Measurements from ENCODE around the gene UGT1A4. TPM values are rescaled to one million over a fixed set of nuclear protein-coding genes. Genes with fewer than 3 reads are reported as not detected.
"Not testable (repeated sequence)": the region's sequence is repeated elsewhere in the genome, so short reads cannot be mapped to it uniquely, and the experiment has no call there.

The UGT1A4 gene
- polyA plus RNA-seq, 1 donor, result not detected

DNA sequence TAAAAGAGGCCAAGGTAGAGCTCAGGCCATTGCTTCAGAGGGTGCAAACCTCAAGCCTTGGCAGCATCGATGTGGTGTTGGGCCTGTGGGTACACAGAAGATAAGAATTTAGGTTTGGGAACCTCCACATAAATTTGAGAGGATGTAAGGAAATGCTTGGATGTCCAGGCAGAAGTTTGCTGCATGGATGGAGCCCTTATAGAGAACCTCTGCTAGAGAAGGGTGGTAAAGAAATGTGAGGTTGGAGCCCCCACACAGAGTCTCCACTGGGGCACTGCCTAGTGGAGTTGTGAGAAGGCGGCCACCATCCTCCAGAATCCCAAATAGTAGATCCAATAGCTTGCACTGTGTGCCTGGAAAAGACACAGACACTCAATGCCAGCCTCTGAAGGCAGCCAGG, 32.2 kb downstream of the UGT1A4 start:
- DNase-seq (ENCODE audit: low read depth), result not testable (repeated sequence)

DNA sequence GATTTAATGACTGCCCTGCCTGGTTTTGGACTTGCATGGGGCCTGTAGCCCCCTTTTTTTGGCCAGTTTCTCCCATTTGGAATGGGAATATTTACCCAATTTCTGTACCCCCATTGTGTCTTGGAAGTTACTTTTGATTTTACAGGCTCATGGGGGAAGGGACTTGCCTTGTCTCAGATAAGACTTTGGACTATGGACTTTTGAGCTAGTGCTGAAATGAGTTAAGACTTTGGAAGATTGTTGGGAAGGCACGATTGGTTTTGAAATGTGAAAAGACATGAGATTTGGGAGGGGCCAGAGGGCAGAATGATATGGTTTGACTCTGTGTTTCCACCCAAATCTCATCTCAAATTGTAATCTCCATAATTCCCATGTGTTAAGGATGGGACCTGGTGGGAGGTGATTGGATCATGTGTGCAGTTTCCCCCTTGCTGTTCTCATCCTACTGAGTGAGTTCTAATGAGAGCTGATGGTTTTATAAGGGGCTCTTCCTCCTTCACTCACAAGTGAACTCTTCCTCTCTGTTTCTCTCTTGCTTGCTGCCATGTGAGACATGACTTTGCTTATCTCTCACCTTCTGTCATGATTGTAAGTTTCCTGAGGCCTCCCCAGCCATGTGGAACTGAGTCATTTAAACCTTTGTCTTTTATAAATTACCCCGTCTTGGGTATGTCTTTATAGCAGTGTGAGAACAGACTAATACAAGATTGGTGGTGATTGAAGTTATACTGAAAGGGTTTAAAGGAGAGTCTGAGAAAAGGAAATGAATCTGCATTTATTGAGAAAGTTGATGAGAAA, 32.9 kb downstream of the UGT1A4 start:
- DNase-seq (ENCODE audit: low read depth), result not testable (repeated sequence)

DNA sequence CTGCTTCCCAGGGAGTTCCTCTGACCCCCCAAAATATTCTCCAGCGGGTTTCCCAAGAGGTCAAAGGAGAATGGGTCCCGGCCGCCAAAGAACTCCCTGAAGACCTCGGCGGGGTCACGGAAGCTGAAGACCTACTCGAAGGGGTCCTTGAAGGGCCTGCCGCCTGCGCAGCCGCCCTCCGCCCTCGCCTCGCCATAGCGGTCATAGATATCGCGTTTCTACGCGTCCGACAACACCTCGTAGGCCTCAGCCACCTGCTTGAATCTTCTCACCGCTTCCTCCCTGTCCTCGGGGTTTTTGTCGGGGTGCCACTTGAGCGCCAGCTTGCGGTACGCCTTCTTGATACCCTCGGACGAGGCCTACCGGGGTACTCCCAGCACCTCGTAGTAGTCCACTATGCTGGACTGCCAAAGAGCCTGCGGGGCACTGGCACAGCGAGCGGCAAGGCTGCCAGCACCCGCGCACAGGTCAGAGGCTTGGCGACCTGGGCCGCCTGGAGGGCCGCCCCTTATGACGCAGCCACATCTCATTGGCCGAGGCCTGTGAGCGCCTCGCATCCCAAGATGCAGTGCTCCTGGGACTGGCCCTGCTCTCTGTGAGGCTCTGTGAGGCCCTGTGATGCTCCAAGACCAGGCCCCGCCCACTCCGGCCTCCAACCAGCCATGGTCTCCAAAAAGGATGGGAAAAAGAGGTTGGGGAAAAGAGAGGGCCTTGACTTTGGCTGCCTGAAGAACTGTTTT, 36.5 kb downstream of the UGT1A4 start:
- DNase-seq (ENCODE audit: low read depth), result no peak

DNA sequence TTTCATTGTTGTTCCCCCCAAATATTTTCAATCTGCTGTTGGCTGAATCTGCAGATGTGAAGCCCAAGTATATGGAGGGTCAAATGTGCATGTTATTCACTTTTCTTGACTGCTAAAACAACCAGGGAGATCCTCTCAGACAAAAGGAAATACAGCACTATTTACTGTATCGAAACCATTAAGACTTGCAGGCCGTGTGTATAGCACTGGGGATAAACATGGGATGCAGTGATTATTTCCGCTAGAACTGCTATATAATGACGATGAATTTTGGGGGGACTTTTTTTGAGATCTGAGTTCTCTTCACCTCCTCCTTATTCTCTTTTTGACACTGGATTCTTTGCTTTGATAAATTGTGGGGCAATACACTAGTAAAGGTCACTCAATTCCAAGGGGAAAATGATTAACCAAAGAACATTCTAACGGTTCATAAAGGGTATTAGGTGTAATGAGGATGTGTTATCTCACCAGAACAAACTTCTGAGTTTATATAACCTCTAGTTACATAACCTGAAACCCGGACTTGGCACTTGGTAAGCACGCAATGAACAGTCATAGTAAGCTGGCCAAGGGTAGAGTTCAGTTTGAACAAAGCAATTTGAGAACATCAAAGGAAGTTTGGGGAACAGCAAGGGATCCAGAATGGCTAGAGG, 38.0 kb downstream of the UGT1A4 start:
- no peak for DNase-seq (ENCODE audit: low read depth)

DNA sequence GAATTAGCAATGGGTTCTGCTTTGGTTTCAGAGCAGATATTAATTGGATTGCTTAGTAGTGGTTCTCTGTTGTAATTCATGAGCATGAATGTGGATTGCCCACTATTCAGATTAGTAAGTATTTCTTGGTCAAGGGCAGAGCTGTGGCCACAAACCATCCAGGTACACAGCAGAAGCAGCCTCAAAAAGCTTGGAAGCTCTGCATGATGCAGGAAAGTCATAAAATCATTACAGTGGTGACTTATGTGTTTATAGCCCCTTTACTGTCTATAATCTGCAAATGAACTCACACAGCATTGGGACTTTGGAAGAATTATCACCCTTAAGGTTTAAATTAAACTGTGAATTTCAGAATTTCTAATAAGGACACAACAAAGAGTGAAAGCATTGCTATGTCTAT, 39.6 kb downstream of the UGT1A4 start:
- DNase-seq (ENCODE audit: low read depth), result no peak

DNA sequence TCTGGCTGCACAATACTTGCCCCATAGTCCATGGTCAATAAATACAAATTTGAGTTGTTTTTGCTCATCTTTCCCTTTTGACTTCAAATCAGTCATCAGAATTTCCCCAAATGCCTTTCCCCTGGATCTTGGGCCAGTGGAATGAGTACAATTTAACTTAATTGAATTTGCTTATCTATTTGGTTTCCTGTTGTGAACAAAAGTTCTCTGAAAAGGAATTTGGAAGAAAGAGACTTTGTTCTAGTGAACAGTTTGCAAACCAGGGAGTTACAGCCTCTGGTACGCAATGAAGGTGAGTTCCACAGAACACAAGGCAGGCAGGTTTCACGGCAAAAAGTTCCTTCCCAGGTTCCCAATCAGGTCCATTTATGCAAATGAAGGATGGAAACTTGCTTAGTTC, 40.3 kb downstream of the UGT1A4 start:
- no peak for DNase-seq (ENCODE audit: low read depth)

DNA sequence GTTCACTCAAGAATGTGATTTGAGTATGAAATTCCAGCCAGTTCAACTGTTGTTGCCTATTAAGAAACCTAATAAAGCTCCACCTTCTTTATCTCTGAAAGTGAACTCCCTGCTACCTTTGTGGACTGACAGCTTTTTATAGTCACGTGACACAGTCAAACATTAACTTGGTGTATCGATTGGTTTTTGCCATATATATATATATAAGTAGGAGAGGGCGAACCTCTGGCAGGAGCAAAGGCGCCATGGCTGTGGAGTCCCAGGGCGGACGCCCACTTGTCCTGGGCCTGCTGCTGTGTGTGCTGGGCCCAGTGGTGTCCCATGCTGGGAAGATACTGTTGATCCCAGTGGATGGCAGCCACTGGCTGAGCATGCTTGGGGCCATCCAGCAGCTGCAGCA, 41.5 kb downstream of the UGT1A4 start, which contains the start of gene UGT1A1:
Gene UGT1A1 (plus strand): TSS at position 228 of the 400 bp plus-strand sequence. CDS start 18 bp downstream, at position 246.
- DNase-seq (ENCODE audit: low read depth), result no peak

DNA sequence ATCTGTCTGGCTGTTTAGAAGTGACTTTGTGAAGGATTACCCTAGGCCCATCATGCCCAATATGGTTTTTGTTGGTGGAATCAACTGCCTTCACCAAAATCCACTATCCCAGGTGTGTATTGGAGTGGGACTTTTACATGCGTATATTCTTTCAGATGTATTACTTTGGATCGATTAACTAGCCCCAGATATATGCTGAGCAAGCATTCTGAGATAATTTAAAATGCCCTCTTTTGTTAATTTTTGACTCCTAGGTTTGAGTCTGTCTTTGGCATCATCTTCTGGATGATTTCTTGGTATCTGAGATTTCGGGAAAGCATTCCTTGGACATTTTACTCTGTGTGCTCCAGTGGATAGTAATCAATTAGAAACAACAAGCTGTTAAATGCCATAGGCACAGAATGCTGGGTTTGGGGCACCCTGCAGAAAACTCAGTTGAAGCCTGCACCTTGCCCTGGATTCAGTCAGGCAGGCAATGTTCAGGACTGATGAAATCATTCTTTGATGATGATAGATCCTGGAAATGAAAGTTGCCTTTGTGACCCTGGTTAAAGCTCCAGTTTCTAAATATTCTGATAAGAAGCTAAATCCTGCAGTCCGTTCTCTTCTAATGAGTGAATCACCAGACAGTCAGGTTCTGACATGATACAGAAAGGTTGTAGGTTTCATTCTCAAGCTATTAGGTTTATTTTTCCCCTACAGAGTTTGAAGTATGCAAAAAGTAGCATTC, 42.7 kb downstream of the UGT1A4 start:
- no peak for DNase-seq (ENCODE audit: low read depth)

DNA sequence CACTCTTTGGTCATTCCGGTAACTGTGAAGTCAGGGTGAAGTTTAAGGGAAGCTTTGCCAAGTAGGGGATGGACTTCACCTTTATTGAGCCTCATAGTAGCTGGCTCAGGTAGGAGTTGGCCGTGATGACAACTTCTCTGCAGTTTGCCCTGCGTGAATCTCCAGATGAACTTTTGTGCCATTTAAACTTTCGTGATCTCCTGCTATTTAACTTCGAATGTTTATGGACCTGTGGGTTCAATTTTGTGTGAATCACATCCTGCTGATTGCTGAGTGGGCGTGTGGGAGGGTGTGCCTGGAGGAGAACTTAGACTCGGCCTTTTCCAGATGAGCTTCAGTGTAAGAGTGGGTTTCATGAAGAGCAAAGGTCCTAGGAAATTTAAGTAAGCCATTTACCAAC, 45.7 kb downstream of the UGT1A4 start:
- DNase-seq (ENCODE audit: low read depth), result no peak

DNA sequence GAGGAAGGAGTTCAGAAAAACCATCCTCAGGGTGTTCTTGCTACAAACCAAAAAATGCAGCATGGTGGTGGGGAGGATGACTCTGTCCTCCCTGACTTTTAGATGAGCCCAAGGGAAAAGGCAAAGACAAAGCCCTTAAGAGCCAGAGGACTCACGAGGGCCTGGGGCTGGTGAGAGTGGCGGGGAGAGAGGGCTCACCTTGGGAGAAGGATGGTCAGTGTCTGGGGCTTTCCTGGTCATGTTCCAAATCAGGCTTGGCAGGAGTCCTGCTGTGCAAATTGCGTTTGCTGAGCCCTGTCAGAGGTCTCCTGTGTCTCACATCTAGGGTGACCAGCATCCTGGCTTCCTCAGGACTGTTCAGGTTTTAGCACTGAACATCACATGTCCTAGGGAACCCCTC, 46.2 kb downstream of the UGT1A4 start:
- no peak for DNase-seq (ENCODE audit: low read depth)

DNA sequence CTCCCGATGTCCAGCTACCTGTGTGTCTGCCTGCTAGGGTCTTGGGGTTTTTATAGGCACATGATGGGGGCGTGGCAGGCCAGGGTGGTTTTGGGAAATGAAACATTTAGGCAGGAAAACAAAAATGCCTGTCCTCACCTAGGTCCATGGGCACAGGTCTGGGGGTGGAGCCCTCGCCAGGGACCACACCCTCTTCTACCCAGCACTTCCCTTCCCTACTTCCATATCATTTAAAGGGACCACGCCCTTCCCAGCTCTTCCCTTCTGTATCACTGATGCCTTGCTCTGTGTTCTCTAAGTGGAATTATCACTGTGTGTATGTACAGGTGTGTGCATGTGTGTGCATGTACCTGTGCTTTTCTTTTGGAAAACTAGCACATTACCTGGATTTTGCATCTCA, 47.9 kb downstream of the UGT1A4 start:
- no peak for DNase-seq (ENCODE audit: low read depth)

DNA sequence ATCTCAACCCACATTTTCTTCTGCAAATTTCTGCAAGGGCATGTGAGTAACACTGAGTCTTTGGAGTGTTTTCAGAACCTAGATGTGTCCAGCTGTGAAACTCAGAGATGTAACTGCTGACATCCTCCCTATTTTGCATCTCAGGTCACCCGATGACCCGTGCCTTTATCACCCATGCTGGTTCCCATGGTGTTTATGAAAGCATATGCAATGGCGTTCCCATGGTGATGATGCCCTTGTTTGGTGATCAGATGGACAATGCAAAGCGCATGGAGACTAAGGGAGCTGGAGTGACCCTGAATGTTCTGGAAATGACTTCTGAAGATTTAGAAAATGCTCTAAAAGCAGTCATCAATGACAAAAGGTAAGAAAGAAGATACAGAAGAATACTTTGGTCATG, 49.5 kb downstream of the UGT1A4 start:
- DNase-seq (ENCODE audit: low read depth), result no peak

DNA sequence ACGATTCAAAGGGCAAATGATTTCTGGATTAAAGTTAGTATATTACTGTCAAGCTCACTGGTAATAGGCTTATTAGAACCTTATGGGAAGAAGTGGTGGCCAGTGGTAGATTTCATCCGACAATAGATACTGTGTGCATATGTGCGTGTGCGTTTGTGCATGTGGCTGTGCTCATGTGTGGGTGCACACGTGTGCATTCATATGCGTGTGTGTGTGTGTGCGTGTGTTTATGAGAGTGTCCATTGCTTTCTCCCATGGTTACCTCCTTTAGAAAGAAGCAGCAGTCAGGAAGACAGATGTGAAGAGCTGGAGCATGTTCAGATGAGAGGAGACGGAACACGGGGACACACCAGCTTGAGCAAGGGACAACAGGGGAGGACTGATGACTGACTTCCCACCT, 50.7 kb downstream of the UGT1A4 start:
- DNase-seq (ENCODE audit: low read depth), result no peak

DNA sequence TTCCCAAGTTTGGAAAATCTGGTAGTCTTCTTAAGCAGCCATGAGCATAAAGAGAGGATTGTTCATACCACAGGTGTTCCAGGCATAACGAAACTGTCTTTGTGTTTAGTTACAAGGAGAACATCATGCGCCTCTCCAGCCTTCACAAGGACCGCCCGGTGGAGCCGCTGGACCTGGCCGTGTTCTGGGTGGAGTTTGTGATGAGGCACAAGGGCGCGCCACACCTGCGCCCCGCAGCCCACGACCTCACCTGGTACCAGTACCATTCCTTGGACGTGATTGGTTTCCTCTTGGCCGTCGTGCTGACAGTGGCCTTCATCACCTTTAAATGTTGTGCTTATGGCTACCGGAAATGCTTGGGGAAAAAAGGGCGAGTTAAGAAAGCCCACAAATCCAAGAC, 53.6 kb downstream of the UGT1A4 start:
- DNase-seq (ENCODE audit: low read depth), result no peak

DNA sequence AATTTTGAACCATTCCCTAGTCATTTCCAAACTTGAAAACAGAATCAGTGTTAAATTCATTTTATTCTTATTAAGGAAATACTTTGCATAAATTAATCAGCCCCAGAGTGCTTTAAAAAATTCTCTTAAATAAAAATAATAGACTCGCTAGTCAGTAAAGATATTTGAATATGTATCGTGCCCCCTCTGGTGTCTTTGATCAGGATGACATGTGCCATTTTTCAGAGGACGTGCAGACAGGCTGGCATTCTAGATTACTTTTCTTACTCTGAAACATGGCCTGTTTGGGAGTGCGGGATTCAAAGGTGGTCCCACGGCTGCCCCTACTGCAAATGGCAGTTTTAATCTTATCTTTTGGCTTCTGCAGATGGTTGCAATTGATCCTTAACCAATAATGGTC, 54.0 kb downstream of the UGT1A4 start:
- DNase-seq (ENCODE audit: low read depth), result no peak

DNA sequence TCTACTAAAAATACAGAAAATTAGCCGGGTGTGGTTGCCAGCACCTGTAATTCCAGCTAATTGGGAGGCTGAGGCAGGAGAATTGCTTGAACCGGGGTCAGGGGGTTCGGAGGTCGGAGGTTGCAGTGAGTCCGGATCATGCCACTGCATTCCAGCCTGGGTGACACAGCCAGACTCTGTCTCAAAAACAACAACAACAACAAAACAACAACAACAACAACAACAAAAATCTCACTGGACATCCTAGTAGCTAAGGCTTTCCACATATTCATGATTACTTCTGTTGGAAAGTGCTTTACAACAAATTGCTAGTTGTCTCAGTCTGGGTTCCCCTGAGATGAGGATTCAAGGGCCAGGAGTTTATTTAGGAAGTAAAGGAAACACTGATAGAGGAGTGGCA, 55.3 kb downstream of the UGT1A4 start:
- DNase-seq (ENCODE audit: low read depth), result no peak

DNA sequence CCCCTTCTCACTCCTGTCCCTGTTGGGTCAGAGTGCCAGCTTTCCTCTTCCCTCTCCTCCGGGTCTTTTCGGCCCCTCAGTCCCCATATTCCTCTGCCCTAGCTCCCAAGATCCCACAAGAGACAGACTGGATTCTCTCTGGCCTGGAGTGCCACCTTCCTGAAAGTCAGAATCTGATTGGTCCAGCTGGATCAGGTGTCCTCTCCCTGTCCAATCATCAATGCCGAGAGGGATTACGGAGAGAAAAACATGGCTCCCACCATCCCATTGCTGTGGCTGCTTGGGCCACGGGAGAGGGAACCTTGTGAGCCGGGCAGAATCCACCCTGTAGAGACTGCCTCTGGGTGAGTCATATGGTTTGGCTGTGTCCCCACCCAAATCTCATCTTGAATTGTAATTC, 56.9 kb downstream of the UGT1A4 start:
- no peak for DNase-seq (ENCODE audit: low read depth)

DNA sequence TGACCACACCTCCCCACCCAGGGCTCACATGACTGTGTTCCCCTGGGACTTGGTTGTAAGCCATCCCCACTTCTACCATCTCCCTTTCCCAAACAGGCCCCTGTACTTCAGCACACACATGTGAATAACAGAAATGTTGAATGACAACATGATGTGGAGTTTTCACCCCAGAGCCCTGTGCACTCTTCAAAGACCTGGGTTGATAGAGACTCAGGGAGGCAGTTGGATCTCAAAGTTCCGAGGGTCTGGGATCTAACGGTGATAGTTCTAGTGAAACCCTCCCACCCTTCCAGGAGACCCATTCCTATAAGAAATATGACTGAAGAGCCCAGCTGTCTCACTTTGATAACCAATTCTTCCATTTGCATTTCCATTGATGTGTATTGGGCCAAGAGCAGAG, 59.5 kb downstream of the UGT1A4 start, which contains the start of gene MROH2A:
Gene MROH2A (plus strand): TSS at position 301 of the 400 bp plus-strand sequence. CDS start 1,029 bp downstream, outside the sequence.
- DNase-seq (ENCODE audit: low read depth), result no peak

DNA sequence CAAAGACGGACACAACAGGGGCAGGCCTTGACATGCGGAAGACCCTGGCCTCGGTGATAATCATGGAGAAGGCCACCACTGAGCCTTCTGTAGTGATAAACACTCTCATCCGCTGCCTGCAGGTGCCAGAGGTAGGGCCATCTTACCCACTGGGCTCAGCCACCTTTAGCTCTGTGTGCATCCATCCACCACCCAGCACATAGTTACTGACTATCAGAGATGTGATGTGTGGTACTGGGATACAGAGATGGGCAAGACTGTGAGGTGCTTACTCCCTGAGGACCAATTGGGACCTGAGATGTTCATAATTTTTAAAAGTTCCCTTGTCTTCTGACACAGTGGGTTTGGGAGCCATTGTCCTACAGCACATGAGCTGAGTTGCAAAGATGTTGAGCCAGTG, 61.2 kb downstream of the UGT1A4 start:
- DNase-seq (ENCODE audit: low read depth), result no peak

DNA sequence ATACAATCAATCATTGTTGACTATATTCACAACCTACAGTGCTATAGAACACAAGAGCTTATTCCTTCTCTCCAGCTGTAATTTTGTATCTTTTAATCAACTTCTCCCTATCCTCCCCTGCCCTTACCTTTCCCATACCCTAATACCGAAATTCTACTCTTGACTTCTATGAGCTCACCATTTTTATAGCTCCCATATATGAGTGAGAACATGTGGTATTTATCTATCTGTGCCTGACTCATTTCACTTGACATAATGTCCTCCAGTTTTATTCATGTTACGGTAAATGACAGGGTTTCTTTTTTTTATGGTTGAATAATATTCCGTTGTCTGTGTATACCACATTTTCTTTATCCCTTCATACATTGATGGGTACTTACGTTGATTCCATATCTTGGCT, 62.2 kb downstream of the UGT1A4 start:
- no peak for DNase-seq (ENCODE audit: low read depth)

DNA sequence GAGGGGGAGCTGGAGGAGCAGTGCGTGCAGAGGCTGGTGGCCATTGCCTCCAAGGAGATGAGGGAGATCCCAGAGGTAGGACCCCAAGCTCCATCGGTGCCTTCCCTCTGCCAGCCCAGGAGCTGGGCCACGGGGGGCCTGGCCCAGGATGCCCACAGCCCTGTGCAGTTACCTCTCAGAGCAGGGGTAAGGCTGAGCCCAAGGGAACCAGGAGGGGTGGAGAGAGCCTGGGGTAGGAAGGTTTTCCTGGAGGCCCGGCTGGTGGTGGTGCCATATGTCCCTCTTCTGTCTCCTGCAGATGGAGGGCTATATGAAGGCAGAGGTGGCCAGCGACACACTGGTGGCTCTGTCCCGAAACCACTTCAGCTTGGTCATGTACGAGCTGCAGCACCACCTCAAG, 71.0 kb downstream of the UGT1A4 start:
- DNase-seq (ENCODE audit: low read depth), result no peak

All from forelimb muscle (tissue), 1 donor.